K562 (cell line): ENCODE data around the gene TEPSIN. TPM values are rescaled to one million over a fixed set of nuclear protein-coding genes. Genes with fewer than 3 reads are reported as not detected.

Source experiments
- ATAC-seq: fragments of 200-7000 bp; cut with Tn5 transposase; 3 replicates; pipeline ENCODE4 v1.9.1; 2020; ENCODE audit warnings: moderate library complexity
- BruUV-seq: library from RNA; stranded (reverse); fragments of 400-500 nt; replicated peaks from 2 replicates; lab custom pipeline; 2021; lab: Mats Ljungman, UMichigan
- CTCF ChIA-PET: fragments of 300-600 bp; formaldehyde crosslinking; extraction: SDS; loops from one replicate; lab custom pipeline; 2021; ENCODE audit warnings: low intra/inter-chr PET ratio; lab: Yijun Ruan, JAX
- POLR2A ChIA-PET: fragments of 300-600, 350-650 bp; sonication (Branson Sonifier 250); formaldehyde crosslinking; extraction: SDS; loops from one replicate; lab custom pipeline; 2021; ENCODE audit warnings: antibody characterized with exemption, inconsistent platforms; lab: Yijun Ruan, JAX
- DNase-seq, 4 experiments: peaks; one replicate each; pipeline versions ENCODE4 v3.0.0 to v3.0.0-alpha.2; 2011 to 2018; ENCODE audit warnings: low spot score in 3 of 4, mixed read lengths in 3 of 4; ENCODE audit errors: extremely low read depth in 1 of 4
- FAIRE-seq: peaks from 2 replicates; lab custom pipeline; 2011; peaks lifted over from hg19 to GRCh38; lab: Jason Lieb, UNC
- H2AFZ ChIP-seq: 2 replicates; pipeline ENCODE4 v1.6.0; 2011; ENCODE audit warnings: low read depth, low read length, control low read depth, inconsistent platforms
- H3K27ac ChIP-seq: fragments of 200-600 bp; 3 replicates; pipeline ENCODE4 v1.8.0; 2011; ENCODE audit warnings: low read depth, mild to moderate bottlenecking, control low read depth, inconsistent platforms, low read length, moderate library complexity, mixed read lengths; ENCODE audit errors: extremely low read depth
- H3K27me3 ChIP-seq, 2 experiments: fragments of 300-600 bp in 1 of 2; 2 replicates in 1 of 2; 3 replicates in 1 of 2; pipeline versions ENCODE4 v1.6.0 to v1.8.0; 2011; ENCODE audit warnings: inconsistent platforms in 2 of 2, low read length in 2 of 2, mild to moderate bottlenecking in 1 of 2, mixed read lengths in 1 of 2, moderate library complexity in 1 of 2; ENCODE audit not compliant: control insufficient read depth in 2 of 2, insufficient read depth in 2 of 2
- H3K36me3 ChIP-seq: fragments of 300-600 bp; 3 replicates; pipeline ENCODE4 v1.8.0; 2011; ENCODE audit warnings: mild to moderate bottlenecking, low read length, inconsistent platforms; ENCODE audit not compliant: control insufficient read depth, insufficient read depth
- H3K4me1 ChIP-seq, 2 experiments: fragments of 200-600 bp in 1 of 2; replicated peaks in 1 of 2; 2 replicates in 1 of 2; 3 replicates in 1 of 2; pipeline versions ENCODE4 v1.5.1 to v1.8.0; 2011; ENCODE audit warnings: inconsistent platforms in 2 of 2, low read length in 2 of 2, mild to moderate bottlenecking in 1 of 2, mixed read lengths in 1 of 2, moderate library complexity in 1 of 2; ENCODE audit not compliant: control insufficient read depth in 2 of 2, insufficient read depth in 2 of 2
- H3K4me2 ChIP-seq: 2 replicates; pipeline ENCODE4 v1.6.1; 2011; ENCODE audit warnings: low read length, control low read depth, inconsistent platforms, mixed read lengths; ENCODE audit not compliant: insufficient read depth
- H3K4me3 ChIP-seq: fragments of 200-600 bp; sonication (generic), shearing (Covaris generic); 2 replicates; pipeline ENCODE4 v1.5.1; 2016; ENCODE audit warnings: control low read depth, inconsistent platforms
- H3K79me2 ChIP-seq: fragments of 200-600 bp; 3 replicates; pipeline ENCODE4 v1.8.0; 2011; ENCODE audit warnings: low read length, inconsistent platforms; ENCODE audit not compliant: control insufficient read depth, insufficient read depth
- H3K9ac ChIP-seq, 2 experiments: 2 replicates each; pipeline versions ENCODE4 v1.6.0 to v1.6.1; 2011; ENCODE audit warnings: low read depth in 2 of 2, low read length in 2 of 2, control low read depth in 1 of 2, inconsistent platforms in 1 of 2, mild to moderate bottlenecking in 1 of 2, mixed read lengths in 1 of 2; ENCODE audit not compliant: insufficient read depth in 1 of 2
- H3K9me1 ChIP-seq: one replicate; pipeline ENCODE4 v1.6.0; 2011; ENCODE audit warnings: inconsistent platforms, mild to moderate bottlenecking, low read length, moderate library complexity; ENCODE audit not compliant: control insufficient read depth, insufficient read depth
- H3K9me3 ChIP-seq: replicated peaks from 2 replicates; pipeline ENCODE4 v1.5.1; 2011; ENCODE audit warnings: low read depth, low read length, inconsistent platforms; ENCODE audit not compliant: control insufficient read depth, insufficient read depth
- H4K20me1 ChIP-seq: replicated peaks from 2 replicates; pipeline ENCODE4 v1.6.1; 2011; ENCODE audit warnings: low read length, inconsistent platforms, mixed read lengths; ENCODE audit not compliant: control insufficient read depth, insufficient read depth
- CEBPG ChIP-seq, 3 experiments: fragments of 200-800 bp in 1 of 3; sonication (Bioruptor generic) in 1 of 3; sonication (generic) in 1 of 3; formaldehyde crosslinking in 1 of 3; IDR thresholded peaks in 2 of 3; conservative IDR thresholded peaks in 1 of 3; 2 replicates each; pipeline versions ENCODE4 v1.6.1 to v1.8.0; 2016 to 2022; ENCODE audit warnings: missing compliant biosample characterization in 2 of 3, missing genetic modification characterization in 2 of 3, mild to moderate bottlenecking in 1 of 3, missing genetic modification reagents in 1 of 3
- CREB5 ChIP-seq: fragments of 250-450 bp; sonication (Bioruptor Pico); IDR thresholded peaks from 2 replicates; pipeline ENCODE4 v1.5.0; 2020; ENCODE audit warnings: mild to moderate bottlenecking
- CTBP1 ChIP-seq: fragments of 450-650 bp; IDR thresholded peaks from 2 replicates; pipeline ENCODE4 v1.6.1; 2016; ENCODE audit warnings: borderline replicate concordance
- KLF16 ChIP-seq: IDR thresholded peaks from 2 replicates; pipeline ENCODE4 v1.6.1; 2016; ENCODE audit warnings: antibody characterized with exemption
- LARP7 ChIP-seq: fragments of 450-650 bp; IDR thresholded peaks from 2 replicates; pipeline ENCODE4 v1.6.1; 2016
- MEF2D ChIP-seq: conservative IDR thresholded peaks from 2 replicates; pipeline ENCODE4 v1.6.1; 2016; ENCODE audit warnings: low read depth, missing genetic modification characterization, missing compliant biosample characterization
- MTA2 ChIP-seq: fragments of 450-650 bp; IDR thresholded peaks from 2 replicates; pipeline ENCODE4 v1.6.1; 2016; ENCODE audit warnings: low read depth
- MXI1 ChIP-seq: IDR thresholded peaks from 2 replicates; pipeline ENCODE4 v1.6.1; 2011; ENCODE audit warnings: low read depth, mild to moderate bottlenecking, improper control_type of control experiment, low read length
- RHOXF2B ChIP-seq: fragments of 250-450 bp; sonication (Bioruptor Pico); conservative IDR thresholded peaks from 2 replicates; pipeline ENCODE4 v1.5.1; 2021
- RNF219 ChIP-seq: fragments of 250-450 bp; sonication (Bioruptor Pico); IDR thresholded peaks from 2 replicates; pipeline ENCODE4 v1.5.0; 2022; ENCODE audit warnings: mild to moderate bottlenecking
- SMAD2 ChIP-seq: fragments of 150-350 bp; IDR thresholded peaks from 2 replicates; pipeline ENCODE4 v1.6.1; 2014; ENCODE audit warnings: low read depth, mild to moderate bottlenecking, low read length
- STAT5A ChIP-seq: IDR thresholded peaks from 2 replicates; pipeline ENCODE4 v1.6.1; 2012; ENCODE audit warnings: low read length, inconsistent platforms, borderline replicate concordance
- TSC22D4 ChIP-seq: fragments of 450-650 bp; IDR thresholded peaks from 2 replicates; pipeline ENCODE4 v1.6.1; 2016; ENCODE audit warnings: missing genetic modification characterization, missing biosample characterization, control low read depth
- ZNF133 ChIP-seq: fragments of 250-450 bp; sonication (Bioruptor Pico); IDR thresholded peaks from 2 replicates; pipeline ENCODE4 v1.4.0; 2020; ENCODE audit warnings: mild to moderate bottlenecking
- ZNF140 ChIP-seq: fragments of 250-450 bp; sonication (Bioruptor Pico); IDR thresholded peaks from 2 replicates; pipeline ENCODE4 v1.8.0; 2021; ENCODE audit warnings: moderate library complexity, mild to moderate bottlenecking, inconsistent platforms
- ZNF717 ChIP-seq: fragments of 250-450 bp; sonication (Bioruptor Pico); IDR thresholded peaks from 2 replicates; pipeline ENCODE4 v1.5.0; 2021
- WGBS: fragments of 100-300 bp; shearing (Covaris generic); methylation state at CpG from one replicate; pipeline ENCODE4 v1.1.6; 2016; ENCODE audit warnings: low coverage, mixed read lengths; ENCODE audit not compliant: insufficient coverage; ENCODE audit errors: missing lambda C conversion rate; 5-methylcytosine and 5-hydroxymethylcytosine counted together
- in situ Hi-C: fragments of 300-500 bp; cut with MboI; formaldehyde crosslinking; loops from 4 replicates; pipeline ENCODE4 v1.15.0; 2018; ENCODE audit warnings: inconsistent platforms, mixed read lengths
- intact Hi-C: fragments of 100-400 bp; cut with micrococcal nuclease; formaldehyde crosslinking; loops from 2 replicates; pipeline ENCODE4 v1.14.2; 2022
- polyA plus RNA-seq, 8 experiments: library from polyadenylated mRNA; depleted of rRNA in 4 of 8; stranded (reverse) in 5 of 8; unstranded in 3 of 8; fragments of >200 nt; fragmentation: Nextera tagmentation in 2 of 8; fragmentation: Illumina TruSeq in 1 of 8; extraction: Ambion mirVana in 2 of 8; extraction: Trizol in 1 of 8; gene quantifications; 2 replicates each; pipeline versions ENCODE4 v1.2.1 to v1.2.3, GENCODE V29; 2011 to 2014; ENCODE audit warnings: inconsistent platforms in 1 of 8, missing spikeins in 1 of 8
- total RNA-seq, 7 experiments: library from RNA; depleted of rRNA in 6 of 7; stranded (reverse); fragments of >200 nt in 6 of 7; fragmentation: Illumina TruSeq in 2 of 7; extraction: Trizol in 2 of 7; gene quantifications; 2 replicates each; pipeline versions ENCODE4 v1.2.1 to v1.2.3, GENCODE V29; 2011 to 2021; ENCODE audit warnings: low replicate concordance in 1 of 7
- TF ChIP-seq, protein P1 (sequence below): sonication (generic); IDR thresholded peaks from 2 replicates; pipeline ENCODE4 v1.6.1; 2016
- TF ChIP-seq, protein P2 (sequence below): fragments of 250-450 bp; sonication (Bioruptor Pico); IDR thresholded peaks from 2 replicates; pipeline ENCODE4 v1.6.1; 2021; ENCODE audit warnings: mild to moderate bottlenecking

The TEPSIN gene
- total and polyA plus RNA-seq, 9 of the 15 experiments (the other 6 are each of a cell fraction or from before 2014, with no cell fraction given): 0.80 to 29.8 (median 5.3) TPM

- in situ Hi-C loops (no loop called here), intact Hi-C loops (no loop called here)
- FAIRE-seq (no peak), ATAC-seq (no peak), DNase-seq (no peak)
- no peak overlapping the region for H3K9ac ChIP-seq
- H3K36me3 ChIP-seq: peaks cover 2% of the 10 kb centered on the region; the same call in 1 of the 3 replicates
- no peak overlapping the region for H3K4me3 ChIP-seq
- H3K4me1 ChIP-seq: peaks cover 7 to 74% of the 10 kb centered on the region in 2 experiments
- no peaks in the 10 kb centered on the region for H3K9me1 ChIP-seq
- TF ChIP-seq MEF2D (tag) (no peak), KLF16 (no peak), MTA2 (no peak), RHOXF2B (no peak), MXI1 (no peak), TSC22D4 (tag) (no peak), RNF219 (CRISPR knock-in tag) (no peak), ZNF717 (CRISPR knock-in tag) (no peak), CEBPG (CRISPR knock-in tag; IDR thresholded peaks at IDR 0.05) (no peak), CEBPG (tag; conservative IDR thresholded peaks at IDR 0.05 in 1 of 2, IDR thresholded peaks at IDR 0.05 in 1 of 2) (no peak), SMAD2 (no peak), STAT5A (no peak), ZNF133 (CRISPR knock-in tag) (no peak), LARP7 (no peak), CREB5 (CRISPR knock-in tag) (no peak), ZNF140 (CRISPR knock-in tag) (no peak), CTBP1 (no peak)
- TF ChIP-seq, protein P1, sequence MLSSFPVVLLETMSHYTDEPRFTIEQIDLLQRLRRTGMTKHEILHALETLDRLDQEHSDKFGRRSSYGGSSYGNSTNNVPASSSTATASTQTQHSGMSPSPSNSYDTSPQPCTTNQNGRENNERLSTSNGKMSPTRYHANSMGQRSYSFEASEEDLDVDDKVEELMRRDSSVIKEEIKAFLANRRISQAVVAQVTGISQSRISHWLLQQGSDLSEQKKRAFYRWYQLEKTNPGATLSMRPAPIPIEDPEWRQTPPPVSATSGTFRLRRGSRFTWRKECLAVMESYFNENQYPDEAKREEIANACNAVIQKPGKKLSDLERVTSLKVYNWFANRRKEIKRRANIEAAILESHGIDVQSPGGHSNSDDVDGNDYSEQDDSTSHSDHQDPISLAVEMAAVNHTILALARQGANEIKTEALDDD: no peak
- TF ChIP-seq, protein P2, sequence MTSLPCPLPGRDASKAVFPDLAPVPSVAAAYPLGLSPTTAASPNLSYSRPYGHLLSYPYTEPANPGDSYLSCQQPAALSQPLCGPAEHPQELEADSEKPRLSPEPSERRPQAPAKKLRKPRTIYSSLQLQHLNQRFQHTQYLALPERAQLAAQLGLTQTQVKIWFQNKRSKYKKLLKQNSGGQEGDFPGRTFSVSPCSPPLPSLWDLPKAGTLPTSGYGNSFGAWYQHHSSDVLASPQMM (CRISPR knock-in tag): no peak
- no peak overlapping the region for H3K27ac ChIP-seq
- H2AFZ ChIP-seq: no peak overlapping the region
- POLR2A ChIA-PET: interaction anchor here (1.3 kb wide), 1 partner anchor 9 kb away, joined by 4 read pairs; no protein-coding TSS in a partner anchor
- BruUV-seq: no TSS peak
- no peaks in the 10 kb centered on the region for H3K79me2 ChIP-seq
- no peaks in the 10 kb centered on the region; the same call in 1 of the 2 replicates for H4K20me1 ChIP-seq
- 77% methylated on average over 5 of the region's 7 CpGs for WGBS
- no peaks in the 10 kb centered on the region for H3K9me3 ChIP-seq
- CTCF ChIA-PET: interaction anchor here (0.7 kb wide), 1 partner anchor 35 kb away, joined by 3 read pairs; no protein-coding TSS in a partner anchor
- peaks cover 1 to 7% of the 10 kb centered on the region in 2 experiments; a peak in 3 of 5 replicates for H3K27me3 ChIP-seq
- no peak overlapping the region for H3K4me2 ChIP-seq
Observed at GRCh38 chr17:81189016-81189415, 49.8 kb downstream of the TEPSIN start.
